ENCODE data around the gene FOXO6.

FOXO6 gene

DNA sequence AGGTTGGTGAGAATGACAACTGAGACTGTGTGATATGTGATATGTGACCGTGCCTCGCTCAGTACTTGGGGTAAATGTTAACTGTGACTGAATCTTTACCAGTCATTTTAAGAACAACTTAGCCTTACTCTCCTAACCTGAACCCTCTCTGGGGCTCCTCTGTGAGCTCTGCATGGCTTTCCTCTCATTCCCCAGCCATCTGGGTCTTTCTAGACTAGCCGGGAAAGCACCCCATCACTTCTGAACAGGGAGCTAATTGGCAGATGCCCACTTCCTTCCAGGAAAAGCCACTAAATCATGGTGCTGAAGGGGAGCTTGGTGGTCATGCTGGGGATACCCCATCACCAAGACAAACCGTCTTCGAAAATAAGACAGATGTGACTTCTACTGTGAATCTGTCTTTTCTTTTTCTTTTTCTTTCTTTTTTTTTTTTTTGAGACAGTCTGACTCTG is 16.5 kb upstream of the FOXO6 start:
- TF ChIP-seq, protein P1, sequence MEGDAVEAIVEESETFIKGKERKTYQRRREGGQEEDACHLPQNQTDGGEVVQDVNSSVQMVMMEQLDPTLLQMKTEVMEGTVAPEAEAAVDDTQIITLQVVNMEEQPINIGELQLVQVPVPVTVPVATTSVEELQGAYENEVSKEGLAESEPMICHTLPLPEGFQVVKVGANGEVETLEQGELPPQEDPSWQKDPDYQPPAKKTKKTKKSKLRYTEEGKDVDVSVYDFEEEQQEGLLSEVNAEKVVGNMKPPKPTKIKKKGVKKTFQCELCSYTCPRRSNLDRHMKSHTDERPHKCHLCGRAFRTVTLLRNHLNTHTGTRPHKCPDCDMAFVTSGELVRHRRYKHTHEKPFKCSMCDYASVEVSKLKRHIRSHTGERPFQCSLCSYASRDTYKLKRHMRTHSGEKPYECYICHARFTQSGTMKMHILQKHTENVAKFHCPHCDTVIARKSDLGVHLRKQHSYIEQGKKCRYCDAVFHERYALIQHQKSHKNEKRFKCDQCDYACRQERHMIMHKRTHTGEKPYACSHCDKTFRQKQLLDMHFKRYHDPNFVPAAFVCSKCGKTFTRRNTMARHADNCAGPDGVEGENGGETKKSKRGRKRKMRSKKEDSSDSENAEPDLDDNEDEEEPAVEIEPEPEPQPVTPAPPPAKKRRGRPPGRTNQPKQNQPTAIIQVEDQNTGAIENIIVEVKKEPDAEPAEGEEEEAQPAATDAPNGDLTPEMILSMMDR (IDR thresholded peaks at IDR 0.05; ENCODE audit: low read depth, low read length, missing control alignments) = no peak
- no peak for DNase-seq (ENCODE audit: low read depth)
- H3K4me3 ChIP-seq (ENCODE audit: low read depth, low read length) = no peak overlapping the region

DNA sequence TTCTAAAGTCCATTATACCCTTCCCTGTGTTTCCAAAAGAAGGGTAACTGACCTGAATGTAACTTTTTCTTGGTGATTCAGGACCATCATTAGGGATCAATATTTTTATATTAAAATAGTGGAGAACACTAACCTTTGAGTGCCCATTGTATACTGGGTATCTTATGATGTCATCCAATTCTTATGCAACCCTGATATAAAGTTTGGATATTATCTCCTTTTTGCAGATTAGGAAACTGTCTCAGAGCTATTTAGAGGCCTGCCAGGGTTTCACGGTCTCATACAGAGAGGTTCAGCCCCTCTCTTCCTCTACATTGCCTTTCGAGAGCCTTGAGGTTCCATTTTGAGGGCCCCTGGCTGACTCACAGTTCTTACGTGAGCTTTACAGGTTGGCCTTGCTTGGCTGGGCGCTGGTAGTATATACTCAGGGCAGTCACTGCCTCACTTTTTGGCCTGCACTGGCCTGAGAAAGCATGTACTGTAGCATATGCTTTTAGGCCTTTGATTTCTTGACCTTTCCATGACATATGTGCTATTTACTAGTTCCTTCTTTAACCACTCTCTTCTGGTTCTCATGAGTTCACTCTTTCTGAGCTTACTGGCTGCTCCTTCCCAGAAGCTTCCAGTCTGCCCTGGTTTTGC is 15.7 kb upstream of the FOXO6 start:
- TF ChIP-seq, protein P1 (IDR thresholded peaks at IDR 0.05; ENCODE audit: low read depth, low read length, missing control alignments) = no peak
- H3K4me3 ChIP-seq (ENCODE audit: low read depth, low read length) = no peak overlapping the region
- no peak for DNase-seq (ENCODE audit: low read depth)

DNA sequence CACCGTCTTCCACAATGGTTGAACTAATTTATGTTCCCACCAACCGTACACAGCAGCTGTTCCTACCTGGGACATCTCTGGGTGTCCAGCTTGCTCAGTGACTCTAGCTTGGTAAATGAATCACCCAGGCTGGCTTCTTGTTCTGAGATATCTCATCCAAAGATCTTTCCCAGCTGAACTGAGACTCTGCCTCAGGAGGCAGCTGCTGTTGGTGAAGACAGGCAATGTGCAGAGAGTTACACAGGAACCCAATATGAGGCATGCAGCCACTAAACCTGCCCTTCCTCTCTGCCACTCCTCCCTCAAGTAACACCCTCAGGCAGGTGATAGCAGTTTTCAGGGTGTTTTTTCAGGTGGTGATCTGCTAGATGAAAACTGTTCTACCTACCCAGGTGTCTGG is 14.0 kb upstream of the FOXO6 start:
- TF ChIP-seq, protein P1 (IDR thresholded peaks at IDR 0.05; ENCODE audit: low read depth, low read length, missing control alignments) = no peak
- DNase-seq (ENCODE audit: low read depth) = no peak
- no peak overlapping the region for H3K4me3 ChIP-seq (ENCODE audit: low read depth, low read length)

DNA sequence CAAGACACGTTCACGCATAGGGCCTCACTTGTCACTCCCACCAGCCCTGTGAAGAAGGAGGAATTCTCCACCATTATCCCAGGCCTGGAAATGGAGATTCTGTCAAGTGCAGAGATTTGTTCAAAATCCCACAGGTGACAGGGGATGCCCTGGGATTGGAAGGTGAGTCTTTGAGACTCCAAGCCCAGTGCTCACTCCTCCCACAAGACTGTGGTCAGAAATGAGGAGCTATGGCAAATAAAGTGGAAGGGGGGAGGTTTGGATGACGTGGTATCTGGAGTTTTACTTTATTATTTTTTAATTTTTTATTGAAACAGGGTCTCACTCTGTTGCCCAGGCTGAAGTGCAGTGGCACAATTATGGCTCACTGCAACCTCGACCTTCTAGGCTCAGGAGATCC is 12.8 kb upstream of the FOXO6 start:
- TF ChIP-seq, protein P1 (IDR thresholded peaks at IDR 0.05; ENCODE audit: low read depth, low read length, missing control alignments) = no peak
- no peak for DNase-seq (ENCODE audit: low read depth)
- H3K4me3 ChIP-seq (ENCODE audit: low read depth, low read length) = no peak overlapping the region

DNA sequence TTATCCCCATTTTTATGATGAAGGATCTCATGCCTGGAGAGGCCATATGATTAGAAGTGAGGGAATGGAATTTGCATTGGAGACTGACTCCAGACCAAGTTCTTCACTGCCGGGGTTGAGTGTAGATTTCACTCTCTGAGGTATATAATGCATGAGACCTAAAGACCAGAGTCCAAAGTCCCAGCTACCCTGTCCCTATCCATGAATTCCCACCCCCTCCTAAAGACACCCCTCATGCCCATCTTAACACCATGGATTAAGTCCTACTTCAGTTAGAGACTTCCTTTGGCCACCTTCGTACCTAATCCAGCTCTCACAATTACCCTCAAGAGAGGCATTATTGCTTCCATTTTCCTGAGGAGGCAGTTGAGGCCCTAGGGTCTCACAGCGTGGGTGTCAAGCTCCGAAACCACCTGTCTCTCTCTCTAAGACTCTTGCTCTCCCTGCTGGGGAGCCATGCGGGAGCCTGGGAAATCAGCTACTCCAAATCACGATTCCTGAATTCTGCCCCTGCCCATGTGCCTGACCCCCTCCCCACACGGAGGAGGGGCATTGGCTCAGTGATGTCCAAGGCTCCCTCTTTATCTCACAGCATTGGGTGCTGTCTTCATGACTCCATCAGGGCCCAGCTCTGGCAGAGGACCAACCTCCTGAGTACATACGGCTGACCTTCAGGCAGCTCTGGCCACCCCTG is 11.7 kb upstream of the FOXO6 start:
- no peak overlapping the region for H3K4me3 ChIP-seq (ENCODE audit: low read depth, low read length)
- DNase-seq (ENCODE audit: low read depth) = no peak
- TF ChIP-seq, protein P1 (IDR thresholded peaks at IDR 0.05; ENCODE audit: low read depth, low read length, missing control alignments) = no peak

DNA sequence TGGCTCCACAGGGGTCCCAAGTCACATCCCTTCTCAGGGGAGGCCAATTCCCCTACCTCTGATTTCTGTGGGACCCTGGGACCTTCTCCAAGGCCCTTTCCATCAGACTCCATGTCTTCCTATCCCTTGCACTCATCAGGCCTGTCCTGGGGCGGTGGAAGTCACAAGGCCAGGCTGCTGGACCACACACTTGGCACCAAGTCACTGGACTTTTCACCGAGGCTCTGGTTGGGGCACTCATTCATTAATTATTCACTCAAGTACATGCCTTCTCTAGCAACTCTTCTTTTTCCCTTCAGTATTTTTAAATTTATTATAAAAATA is 11.2 kb upstream of the FOXO6 start:
- TF ChIP-seq, protein P1 (IDR thresholded peaks at IDR 0.05; ENCODE audit: low read depth, low read length, missing control alignments) = no peak
- no peak for DNase-seq (ENCODE audit: low read depth)
- H3K4me3 ChIP-seq (ENCODE audit: low read depth, low read length) = no peak overlapping the region

Data from GM12864 (cell line).